ENCODE data around the gene EEFSEC.

DNA sequence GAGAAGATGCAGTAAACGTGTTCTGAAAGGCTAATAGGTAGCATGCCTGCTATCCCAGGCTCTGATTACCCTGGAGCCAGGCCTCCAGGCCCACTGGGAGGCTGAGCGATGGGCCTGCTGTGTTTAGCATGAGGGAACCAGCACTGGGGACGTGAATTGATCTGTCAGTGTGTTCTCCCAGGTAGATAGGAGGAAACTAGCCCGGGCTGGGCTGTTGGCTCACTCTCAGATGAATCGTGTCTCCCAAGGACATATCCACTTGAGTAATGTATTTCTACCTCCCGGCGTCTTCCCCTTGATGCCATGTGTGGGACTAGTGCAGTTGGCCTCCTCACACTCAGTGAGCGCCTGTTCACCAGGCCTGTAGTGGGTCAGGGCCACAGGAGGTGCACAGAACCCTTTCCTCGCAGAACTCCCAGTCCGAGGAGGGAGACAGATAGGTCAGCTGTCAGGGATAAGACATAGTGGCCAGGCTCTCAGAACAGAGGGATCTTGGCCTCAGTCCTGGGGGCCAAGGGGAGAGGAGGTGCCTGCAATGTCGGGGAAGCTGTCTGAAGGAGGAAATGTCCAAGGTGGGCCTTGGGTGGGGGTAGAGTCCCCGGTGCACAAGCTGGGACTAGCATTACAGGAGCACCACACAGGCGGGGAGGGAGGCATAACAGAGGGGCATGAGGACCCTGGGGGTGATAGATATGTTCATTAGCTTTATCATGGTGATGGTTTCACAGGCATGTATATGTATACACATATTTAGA lies 201.7 kb downstream of the EEFSEC start:
- TF ChIP-seq, protein P1, sequence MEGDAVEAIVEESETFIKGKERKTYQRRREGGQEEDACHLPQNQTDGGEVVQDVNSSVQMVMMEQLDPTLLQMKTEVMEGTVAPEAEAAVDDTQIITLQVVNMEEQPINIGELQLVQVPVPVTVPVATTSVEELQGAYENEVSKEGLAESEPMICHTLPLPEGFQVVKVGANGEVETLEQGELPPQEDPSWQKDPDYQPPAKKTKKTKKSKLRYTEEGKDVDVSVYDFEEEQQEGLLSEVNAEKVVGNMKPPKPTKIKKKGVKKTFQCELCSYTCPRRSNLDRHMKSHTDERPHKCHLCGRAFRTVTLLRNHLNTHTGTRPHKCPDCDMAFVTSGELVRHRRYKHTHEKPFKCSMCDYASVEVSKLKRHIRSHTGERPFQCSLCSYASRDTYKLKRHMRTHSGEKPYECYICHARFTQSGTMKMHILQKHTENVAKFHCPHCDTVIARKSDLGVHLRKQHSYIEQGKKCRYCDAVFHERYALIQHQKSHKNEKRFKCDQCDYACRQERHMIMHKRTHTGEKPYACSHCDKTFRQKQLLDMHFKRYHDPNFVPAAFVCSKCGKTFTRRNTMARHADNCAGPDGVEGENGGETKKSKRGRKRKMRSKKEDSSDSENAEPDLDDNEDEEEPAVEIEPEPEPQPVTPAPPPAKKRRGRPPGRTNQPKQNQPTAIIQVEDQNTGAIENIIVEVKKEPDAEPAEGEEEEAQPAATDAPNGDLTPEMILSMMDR (IDR thresholded peaks at IDR 0.05), result no peak
- TF ChIP-seq POLR2A (IDR thresholded peaks at IDR 0.05), result no peak

All from adrenal gland (tissue), 5 donors.